H9 (cell line): Measurements from ENCODE around the gene TDRD3. TPM values are rescaled to one million over a fixed set of nuclear protein-coding genes. Genes with fewer than 3 reads are reported as not detected.

Source experiments
- DNase-seq: peaks from one replicate; pipeline ENCODE4 v3.0.0-alpha.2; 2017
- H2AFZ ChIP-seq: one replicate; pipeline ENCODE4 v1.6.1; 2013; ENCODE audit warnings: mild to moderate bottlenecking, low read length, control low read depth, moderate library complexity
- H2AK5ac ChIP-seq: 2 replicates; pipeline ENCODE4 v1.6.1; 2013; ENCODE audit warnings: low read length, control low read depth, mixed read lengths; ENCODE audit not compliant: insufficient read length
- H2BK120ac ChIP-seq: one replicate; pipeline ENCODE4 v1.6.1; 2013; ENCODE audit warnings: low read depth, mild to moderate bottlenecking, low read length, control low read depth, inconsistent platforms; ENCODE audit not compliant: poor library complexity, severe bottlenecking
- H2BK12ac ChIP-seq: 2 replicates; pipeline ENCODE4 v1.6.1; 2013; ENCODE audit warnings: low read length, control low read depth, mixed read lengths, low read depth; ENCODE audit not compliant: insufficient read length
- H2BK15ac ChIP-seq: 2 replicates; pipeline ENCODE4 v1.6.1; 2013; ENCODE audit warnings: low read depth, low read length, control low read depth
- H2BK20ac ChIP-seq: one replicate; pipeline ENCODE4 v1.6.1; 2013; ENCODE audit warnings: low read depth, mild to moderate bottlenecking, low read length, control low read depth, inconsistent platforms; ENCODE audit not compliant: poor library complexity, severe bottlenecking
- H2BK5ac ChIP-seq: 2 replicates; pipeline ENCODE4 v1.6.1; 2013; ENCODE audit warnings: low read length, control low read depth, mixed read lengths; ENCODE audit not compliant: insufficient read length
- H3K14ac ChIP-seq: 2 replicates; pipeline ENCODE4 v1.6.1; 2013; ENCODE audit warnings: low read length, control low read depth; ENCODE audit not compliant: insufficient read depth
- H3K18ac ChIP-seq: 2 replicates; pipeline ENCODE4 v1.6.1; 2013; ENCODE audit warnings: low read depth, mild to moderate bottlenecking, mixed read lengths, low read length, control low read depth; ENCODE audit not compliant: insufficient read length
- H3K23ac ChIP-seq: 2 replicates; pipeline ENCODE4 v1.6.1; 2013; ENCODE audit warnings: low read length, control low read depth, mixed read lengths, low read depth; ENCODE audit not compliant: insufficient read length
- H3K23me2 ChIP-seq: 2 replicates; pipeline ENCODE4 v1.6.1; 2013; ENCODE audit warnings: low read depth, mild to moderate bottlenecking, mixed read lengths, low read length, control low read depth; ENCODE audit not compliant: insufficient read length, poor library complexity, severe bottlenecking
- H3K27ac ChIP-seq: 2 replicates; pipeline ENCODE4 v1.5.1; 2013; ENCODE audit warnings: low read length, control low read depth, mixed read lengths, low read depth; ENCODE audit not compliant: insufficient read length
- H3K27me3 ChIP-seq: 2 replicates; pipeline ENCODE4 v1.6.1; 2013; ENCODE audit warnings: low read length, control low read depth, inconsistent platforms; ENCODE audit not compliant: insufficient read depth
- H3K4ac ChIP-seq: 2 replicates; pipeline ENCODE4 v1.6.1; 2013; ENCODE audit warnings: low read depth, mild to moderate bottlenecking, control low read depth, inconsistent platforms, low read length, moderate library complexity
- H3K4me1 ChIP-seq: 2 replicates; pipeline ENCODE4 v1.6.1; 2013; ENCODE audit warnings: low read length, control low read depth, inconsistent platforms; ENCODE audit not compliant: insufficient read depth
- H3K4me2 ChIP-seq: 2 replicates; pipeline ENCODE4 v1.6.1; 2013; ENCODE audit warnings: low read length, control low read depth, mixed read lengths; ENCODE audit not compliant: insufficient read length, insufficient read depth
- H3K56ac ChIP-seq: 2 replicates; pipeline ENCODE4 v1.6.1; 2013; ENCODE audit warnings: low read depth, mild to moderate bottlenecking, mixed read lengths, low read length, control low read depth; ENCODE audit not compliant: insufficient read length
- H3K79me1 ChIP-seq: 2 replicates; pipeline ENCODE4 v1.6.1; 2013; ENCODE audit warnings: low read depth, mild to moderate bottlenecking, moderate library complexity, low read length, control low read depth, inconsistent platforms; ENCODE audit not compliant: insufficient read depth, poor library complexity, severe bottlenecking
- H3K79me2 ChIP-seq: 2 replicates; pipeline ENCODE4 v1.6.1; 2013; ENCODE audit warnings: low read length, control low read depth, inconsistent platforms; ENCODE audit not compliant: insufficient read depth
- H3K9ac ChIP-seq: 2 replicates; pipeline ENCODE4 v1.6.1; 2013; ENCODE audit warnings: low read length, control low read depth, mixed read lengths; ENCODE audit not compliant: insufficient read length; ENCODE audit errors: extremely low read depth
- H3K9me3 ChIP-seq: one replicate; pipeline ENCODE4 v1.6.1; 2013; ENCODE audit warnings: low read depth, low read length, inconsistent platforms; ENCODE audit not compliant: control insufficient read depth
- H3T11ph ChIP-seq: one replicate; pipeline ENCODE4 v1.6.1; 2013; ENCODE audit warnings: mild to moderate bottlenecking, low read length, control low read depth, inconsistent platforms
- H4K20me1 ChIP-seq: one replicate; pipeline ENCODE4 v1.6.1; 2013; ENCODE audit not compliant: control insufficient read depth, insufficient read length, insufficient read depth
- H4K5ac ChIP-seq: 2 replicates; pipeline ENCODE4 v1.6.1; 2013; ENCODE audit warnings: low read depth, mild to moderate bottlenecking, mixed read lengths, low read length, control low read depth; ENCODE audit not compliant: insufficient read length
- H4K8ac ChIP-seq: replicated peaks from 2 replicates; pipeline ENCODE4 v1.6.1; 2013; ENCODE audit warnings: low read length, control low read depth, mixed read lengths, low read depth; ENCODE audit not compliant: insufficient read length
- H4K91ac ChIP-seq: 2 replicates; pipeline ENCODE4 v1.6.1; 2013; ENCODE audit warnings: low read depth, mild to moderate bottlenecking, moderate library complexity, mixed read lengths, low read length, control low read depth; ENCODE audit not compliant: insufficient read length
- H3K27ac Mint-ChIP-seq, 3 experiments: 2 replicates in 2 of 3; 3 replicates in 1 of 3; pipeline ENCODE4 v1.8.0; 2020 to 2021; ENCODE audit warnings: mixed read lengths in 3 of 3, mild to moderate bottlenecking in 1 of 3, moderate library complexity in 1 of 3
- H3K27me3 Mint-ChIP-seq: 2 replicates; pipeline ENCODE4 v1.8.0; 2021; ENCODE audit warnings: low read depth, mild to moderate bottlenecking, moderate library complexity, mixed read lengths
- H3K36me3 Mint-ChIP-seq, 3 experiments: 2 replicates in 2 of 3; 3 replicates in 1 of 3; pipeline ENCODE4 v1.8.0; 2020 to 2021; ENCODE audit warnings: low read depth in 3 of 3, mixed read lengths in 3 of 3; ENCODE audit not compliant: insufficient read depth in 1 of 3
- H3K4me1 Mint-ChIP-seq, 2 experiments: 2 replicates each; pipeline ENCODE4 v1.8.0; 2020; ENCODE audit warnings: mixed read lengths in 2 of 2
- H3K4me3 Mint-ChIP-seq, 2 experiments: 2 replicates in 1 of 2; 3 replicates in 1 of 2; pipeline ENCODE4 v1.8.0; 2020 to 2021; ENCODE audit warnings: mild to moderate bottlenecking in 2 of 2, mixed read lengths in 2 of 2, moderate library complexity in 1 of 2
- H3K9me3 Mint-ChIP-seq, 2 experiments: 2 replicates in 1 of 2; 3 replicates in 1 of 2; pipeline ENCODE4 v1.8.0; 2020; ENCODE audit warnings: mild to moderate bottlenecking in 2 of 2, mixed read lengths in 2 of 2, moderate library complexity in 1 of 2
- WGBS: extraction: QIAGEN DNeasy Blood & Tissue Kit; methylation state at CpG from one replicate; pipeline ENCODE4 v1.1.7; 2013; ENCODE audit warnings: missing lambda C conversion rate, low lambda C conversion rate, mixed read lengths; ENCODE audit not compliant: insufficient read length; ENCODE audit errors: extremely low coverage; 5-methylcytosine and 5-hydroxymethylcytosine counted together
- total RNA-seq: library from RNA; stranded (reverse); gene quantifications from 2 replicates; pipeline ENCODE4 v1.2.1, GENCODE V29; 2021
- TF ChIP-seq, protein P1 (sequence below): fragments of 200-600 bp; sonication (generic); conservative IDR thresholded peaks from 3 replicates; pipeline ENCODE4 v1.8.0; 2021; ENCODE audit warnings: antibody characterized with exemption, mild to moderate bottlenecking

The TDRD3 gene
- total RNA-seq, 1 experiment from 2014 or later = 16.1 TPM

DNA sequence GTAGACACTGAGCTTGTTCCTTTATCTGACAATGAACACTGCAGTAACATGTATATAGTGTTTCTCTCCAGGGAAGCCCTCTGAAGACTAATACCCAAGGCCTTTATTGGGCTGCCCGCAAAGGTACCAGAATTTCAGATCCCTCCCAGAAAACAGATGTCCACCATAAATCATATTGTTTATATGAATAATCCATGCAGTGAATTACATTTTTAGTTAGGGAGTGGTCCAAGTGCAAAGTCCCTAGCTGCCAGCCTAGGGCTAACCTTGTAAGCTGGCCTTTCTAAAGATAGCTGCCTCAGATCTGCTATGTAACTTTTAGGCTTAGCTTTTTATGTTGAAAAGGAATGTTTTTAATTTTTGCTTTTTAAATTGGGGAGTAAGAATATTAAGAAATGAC, 44.7 kb downstream of the TDRD3 start:
- Histone ChIP-seq H4K91ac (no peak overlapping the region), H2BK15ac (no peak overlapping the region), H3K4ac (no peak overlapping the region), H3K4me2 (no peak overlapping the region), H2BK5ac (no peak overlapping the region), H3K23ac (no peak overlapping the region), H3K79me2 (no peaks in the 10 kb centered on the region), H3K4me1 (no peaks in the 10 kb centered on the region), H4K8ac (no peak overlapping the region), H3K18ac (no peak overlapping the region), H2AK5ac (no peak overlapping the region), H3K27me3 (no peaks in the 10 kb centered on the region), H3K56ac (no peak overlapping the region), H3K9me3 (no peaks in the 10 kb centered on the region), H2AFZ (no peak overlapping the region), H4K5ac (no peak overlapping the region), H2BK20ac (no peak overlapping the region), H3K79me1 (no peaks in the 10 kb centered on the region), H3K9ac (no peak overlapping the region), H3K23me2 (no peaks in the 10 kb centered on the region), H2BK120ac (no peak overlapping the region), H3K27ac (no peak overlapping the region), H3K14ac (no peak overlapping the region), H3T11ph (no peak overlapping the region), H2BK12ac (no peak overlapping the region), H4K20me1 (no peaks in the 10 kb centered on the region)
- no peak for DNase-seq
- peaks cover 5% of the 10 kb centered on the region in 2 experiments; a peak in 3 of 4 replicates for H3K4me1 Mint-ChIP-seq
- H3K9me3 Mint-ChIP-seq = 0 out of 5 replicates have a peak, but pooled peaks cover 0 to under 1% of the 10 kb centered on the region in 2 experiments
- peaks cover 0 to under 1% (median 0%) of the 10 kb centered on the region in 3 experiments; a peak in 1 of 7 replicates for H3K36me3 Mint-ChIP-seq
- H3K4me3 Mint-ChIP-seq = no peak overlapping the region
- TF ChIP-seq, protein P1, sequence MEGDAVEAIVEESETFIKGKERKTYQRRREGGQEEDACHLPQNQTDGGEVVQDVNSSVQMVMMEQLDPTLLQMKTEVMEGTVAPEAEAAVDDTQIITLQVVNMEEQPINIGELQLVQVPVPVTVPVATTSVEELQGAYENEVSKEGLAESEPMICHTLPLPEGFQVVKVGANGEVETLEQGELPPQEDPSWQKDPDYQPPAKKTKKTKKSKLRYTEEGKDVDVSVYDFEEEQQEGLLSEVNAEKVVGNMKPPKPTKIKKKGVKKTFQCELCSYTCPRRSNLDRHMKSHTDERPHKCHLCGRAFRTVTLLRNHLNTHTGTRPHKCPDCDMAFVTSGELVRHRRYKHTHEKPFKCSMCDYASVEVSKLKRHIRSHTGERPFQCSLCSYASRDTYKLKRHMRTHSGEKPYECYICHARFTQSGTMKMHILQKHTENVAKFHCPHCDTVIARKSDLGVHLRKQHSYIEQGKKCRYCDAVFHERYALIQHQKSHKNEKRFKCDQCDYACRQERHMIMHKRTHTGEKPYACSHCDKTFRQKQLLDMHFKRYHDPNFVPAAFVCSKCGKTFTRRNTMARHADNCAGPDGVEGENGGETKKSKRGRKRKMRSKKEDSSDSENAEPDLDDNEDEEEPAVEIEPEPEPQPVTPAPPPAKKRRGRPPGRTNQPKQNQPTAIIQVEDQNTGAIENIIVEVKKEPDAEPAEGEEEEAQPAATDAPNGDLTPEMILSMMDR = no peak
- no CpG with 5 or more reads among the region's 1 CpG for WGBS
- H3K27me3 Mint-ChIP-seq = no peaks in the 10 kb centered on the region
- no peak overlapping the region for H3K27ac Mint-ChIP-seq
